Kidney tubule cell (primary cell): ENCODE measurements around the gene TUBB4A.

Experiments used
- DNase-seq: peaks from one replicate; pipeline ENCODE4 v3.0.0-alpha.2; 2018; ENCODE audit warnings: low spot score

Gene TUBB4A

DNA sequence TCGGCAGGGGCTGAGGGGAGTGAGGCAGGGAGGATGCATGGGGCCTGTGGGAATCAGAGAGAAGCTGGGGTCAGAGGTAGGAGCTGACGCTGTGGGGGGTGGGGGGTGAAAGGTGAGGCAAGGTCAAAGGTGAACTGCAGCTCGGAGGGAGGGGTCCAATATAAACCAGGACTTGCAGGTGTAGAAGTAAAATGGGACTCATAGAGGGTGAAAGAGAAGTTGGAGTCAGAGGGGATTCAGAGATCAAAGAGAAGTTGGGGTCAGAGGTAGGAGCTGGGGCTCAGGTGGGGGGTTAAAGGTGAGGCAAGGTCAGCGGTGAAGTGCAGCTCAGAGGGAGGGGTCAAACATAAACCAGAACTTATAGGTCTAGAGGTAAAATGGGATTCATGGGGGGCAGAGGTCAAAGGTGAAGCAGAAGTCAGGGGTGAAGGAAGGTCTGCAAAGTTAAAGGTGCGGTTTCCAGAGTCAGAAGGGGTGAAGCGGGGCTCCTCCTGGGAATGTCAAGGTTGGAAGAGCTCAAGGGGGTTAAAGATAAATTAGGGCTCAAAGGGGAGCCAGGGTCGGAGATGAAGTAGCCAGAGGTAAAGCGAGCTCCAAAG, 7.6 kb downstream of the TUBB4A start:
- DNase-seq: no peak

DNA sequence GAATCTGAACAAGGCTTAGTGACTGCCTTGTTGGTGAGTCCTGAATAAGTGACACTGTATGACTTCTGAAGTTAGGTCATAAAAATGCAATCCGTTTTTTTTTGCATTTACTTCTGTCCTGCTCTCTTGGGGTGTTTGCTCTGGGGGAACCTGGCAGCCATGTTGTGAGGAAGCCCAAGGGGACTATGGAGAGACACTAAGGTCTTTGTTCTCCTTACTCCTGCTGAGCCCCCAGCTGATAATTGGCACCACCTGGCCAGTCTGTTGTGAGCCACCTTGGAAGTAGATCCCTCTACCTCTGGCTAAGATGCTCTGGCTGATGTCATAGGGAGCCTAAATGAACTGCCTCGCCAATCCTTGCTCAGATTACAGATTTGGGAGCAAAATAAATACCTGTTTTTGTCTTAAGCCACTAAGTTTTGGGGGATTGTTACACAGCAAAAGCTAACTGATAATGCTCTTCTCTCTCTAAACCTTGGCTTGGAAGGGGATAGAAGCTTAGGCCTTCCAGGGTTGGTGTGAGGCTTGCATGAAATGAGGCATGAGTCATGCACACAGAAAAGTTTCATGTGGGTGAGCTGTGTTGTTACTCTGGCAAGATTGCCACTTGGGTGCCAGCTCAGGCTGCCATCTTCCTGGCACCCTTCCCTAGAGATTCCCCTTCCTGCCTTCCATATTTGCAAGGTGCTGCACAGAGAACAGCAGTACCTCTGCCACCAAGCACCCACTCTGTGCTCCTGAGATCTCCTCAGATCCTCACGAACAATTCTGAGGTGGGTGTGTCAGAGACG, 10.1 kb downstream of the TUBB4A start:
- no peak for DNase-seq

DNA sequence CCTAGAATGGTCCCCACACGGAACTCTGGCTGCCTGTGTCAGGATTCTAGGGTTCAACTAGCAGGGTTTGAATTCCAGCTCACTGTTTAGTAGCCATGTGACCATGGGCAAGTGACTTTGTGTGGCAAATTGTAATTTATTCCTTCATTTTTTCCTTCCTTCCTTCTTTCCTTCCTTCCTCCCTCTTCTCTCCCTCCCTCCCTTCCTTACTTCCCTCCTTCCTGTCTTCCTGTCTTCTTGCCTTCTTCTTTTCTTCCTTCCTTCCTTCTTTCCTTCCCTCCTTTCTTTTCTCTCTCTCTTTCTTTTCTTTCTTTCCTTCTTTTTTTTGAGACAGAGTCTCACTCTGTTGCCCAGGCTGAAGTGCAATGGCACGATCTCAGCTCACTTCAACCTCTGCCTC, 12.0 kb downstream of the TUBB4A start:
- no peak for DNase-seq

DNA sequence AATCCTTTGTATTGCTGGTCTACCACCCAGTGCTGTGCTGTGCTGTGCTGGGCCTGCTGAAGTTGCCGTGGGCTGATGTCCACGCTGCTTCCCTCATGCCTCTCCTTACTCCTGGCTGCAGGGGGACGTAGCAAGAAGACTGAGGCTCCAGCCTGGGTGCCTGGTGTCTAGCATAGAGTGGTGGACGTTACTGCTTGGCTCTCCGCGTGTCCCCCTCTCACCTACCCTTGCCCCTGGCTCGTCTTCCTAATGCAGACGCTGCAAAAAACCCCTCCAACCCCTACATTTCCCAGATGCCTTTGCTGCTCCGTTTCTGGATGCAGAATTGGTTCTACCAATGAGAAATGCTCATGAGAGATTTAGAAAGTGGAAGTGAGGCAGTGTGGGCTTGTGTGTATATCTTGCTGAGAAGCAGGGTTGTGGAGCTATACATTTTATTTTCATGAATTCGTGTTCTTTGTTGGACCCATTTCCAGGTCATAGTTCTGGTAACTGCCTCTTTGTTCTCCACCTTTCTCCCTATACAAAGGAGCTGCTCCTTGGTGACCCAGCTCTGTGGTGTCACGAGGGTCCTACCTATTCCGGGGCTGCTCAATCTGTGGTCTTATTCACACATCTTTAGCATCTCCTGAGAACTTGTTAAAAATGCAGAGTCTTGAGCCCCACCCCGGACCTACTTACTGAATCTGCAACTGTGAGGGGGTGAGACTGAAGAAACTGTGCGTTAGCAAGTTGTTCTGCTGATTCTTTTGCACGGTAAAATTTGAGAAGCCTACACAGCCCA, 12.6 kb downstream of the TUBB4A start:
- no peak for DNase-seq

DNA sequence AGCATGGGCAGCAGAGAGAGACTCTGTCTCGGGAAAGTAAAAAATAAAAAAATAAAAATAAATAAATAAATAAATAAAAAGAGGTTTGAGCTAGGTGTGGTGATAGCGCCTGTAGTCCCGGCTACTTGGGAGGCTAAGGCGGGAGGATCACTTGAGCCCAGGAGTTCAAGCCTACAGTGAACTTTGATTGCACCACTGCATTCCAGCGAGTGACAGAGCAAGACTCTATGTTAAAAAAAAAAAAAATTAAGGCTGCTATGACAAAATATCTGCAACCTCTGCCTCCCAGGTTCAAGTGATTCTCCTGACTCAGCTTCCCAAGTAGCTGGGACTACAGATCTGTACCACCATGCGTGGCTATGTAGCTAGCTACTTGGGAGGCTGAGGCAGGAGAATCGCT, 17.3 kb downstream of the TUBB4A start:
- DNase-seq: no peak

DNA sequence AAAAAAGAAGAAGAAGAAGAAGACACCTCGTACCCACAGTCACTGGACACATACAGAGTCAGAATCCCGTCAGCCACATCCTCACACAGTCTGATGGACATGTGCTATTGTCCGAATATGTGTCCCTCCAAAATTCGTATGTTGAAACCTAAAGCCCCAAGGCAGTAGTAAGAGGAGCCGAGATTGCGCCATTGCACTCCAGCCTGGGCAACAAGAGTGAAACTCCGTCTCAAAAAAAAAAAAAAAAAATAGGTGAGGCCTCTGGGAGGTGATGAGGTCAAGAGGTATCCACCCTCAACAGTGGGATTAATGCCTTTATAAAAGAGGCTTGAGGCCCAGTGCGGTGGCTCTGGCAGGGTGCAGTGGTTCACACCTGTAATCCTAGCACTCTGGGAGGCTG, 17.9 kb downstream of the TUBB4A start:
- no peak for DNase-seq

DNA sequence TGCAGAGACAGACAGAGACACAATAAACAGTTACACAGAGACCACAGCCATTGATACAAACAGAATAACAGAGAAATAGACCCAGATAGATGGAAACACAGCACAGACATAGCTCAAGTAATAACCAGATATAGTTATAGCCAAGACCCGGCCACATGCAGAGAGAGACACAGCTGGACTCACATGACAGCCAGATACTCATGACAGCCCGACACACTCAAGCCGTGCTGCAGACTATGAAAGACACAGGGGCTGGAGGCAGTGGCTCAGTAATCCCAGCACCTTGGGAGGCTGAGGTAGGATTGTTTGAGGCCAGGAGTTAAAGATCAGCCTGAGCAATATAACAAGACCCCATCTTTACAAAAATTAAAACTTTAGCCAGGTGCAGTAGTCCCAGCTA, 18.9 kb downstream of the TUBB4A start:
- DNase-seq: no peak

DNA sequence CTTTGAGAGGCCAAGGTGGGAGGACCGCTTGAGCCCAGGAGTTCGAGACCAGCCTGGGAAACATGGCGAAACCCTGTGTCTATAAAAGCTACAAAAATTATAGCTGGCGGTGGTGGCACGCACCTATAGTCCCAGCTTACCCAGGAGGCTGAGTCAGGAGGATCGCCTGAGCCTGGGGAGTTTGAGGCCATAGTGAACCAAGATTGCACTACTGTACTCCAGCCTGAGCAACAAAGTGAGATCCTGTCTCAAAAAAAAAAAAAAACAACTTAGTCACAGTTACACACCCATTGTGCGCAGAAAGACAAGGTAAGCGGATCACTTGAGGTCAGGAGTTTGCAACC, 19.8 kb downstream of the TUBB4A start:
- DNase-seq: no peak

DNA sequence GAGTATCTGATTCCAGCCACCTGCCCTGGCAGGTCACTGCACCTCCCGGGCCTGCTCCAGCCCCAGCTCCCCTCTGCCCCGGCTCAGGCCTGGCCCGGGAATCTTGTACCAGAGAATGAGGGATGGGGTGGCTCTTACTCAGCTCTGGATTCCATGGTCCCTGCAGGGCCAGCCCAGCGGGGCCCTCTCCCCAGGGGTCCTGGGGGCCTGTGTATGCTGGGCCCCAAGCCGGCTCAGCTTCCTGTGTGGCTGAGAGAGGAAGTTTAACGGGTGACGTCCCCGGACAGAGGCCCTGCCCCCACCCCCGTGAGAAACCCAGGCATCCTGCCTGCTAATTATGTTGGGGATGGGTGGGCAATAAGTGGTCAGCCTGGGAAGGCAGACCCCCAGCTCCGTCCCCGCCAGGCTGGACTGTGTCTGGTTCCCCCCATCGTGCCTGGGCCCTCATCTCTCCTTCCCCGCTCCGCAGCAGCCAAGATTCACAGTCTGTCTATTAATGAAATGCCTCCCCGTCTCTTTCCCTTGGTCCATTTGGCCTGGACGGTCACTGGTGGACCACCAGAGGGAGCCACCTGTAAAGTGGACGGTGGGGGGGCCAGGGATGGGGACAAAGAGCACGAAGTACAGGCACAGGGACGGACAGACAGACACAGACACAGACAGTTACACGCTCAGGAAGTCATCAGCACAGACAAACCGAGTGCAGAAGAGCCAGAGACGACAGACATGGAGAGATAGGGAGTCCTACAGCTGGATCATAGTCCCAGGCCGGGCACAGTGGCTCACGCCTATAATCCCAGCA, 20.4 kb downstream of the TUBB4A start, which contains the start of gene DENND1C:
Gene DENND1C, minus strand, starts transcription at position 247 of the 802 bp plus-strand sequence. Its CDS starts 92 bp downstream, at position 155.
- peak; percentile 19 for DNase-seq

DNA sequence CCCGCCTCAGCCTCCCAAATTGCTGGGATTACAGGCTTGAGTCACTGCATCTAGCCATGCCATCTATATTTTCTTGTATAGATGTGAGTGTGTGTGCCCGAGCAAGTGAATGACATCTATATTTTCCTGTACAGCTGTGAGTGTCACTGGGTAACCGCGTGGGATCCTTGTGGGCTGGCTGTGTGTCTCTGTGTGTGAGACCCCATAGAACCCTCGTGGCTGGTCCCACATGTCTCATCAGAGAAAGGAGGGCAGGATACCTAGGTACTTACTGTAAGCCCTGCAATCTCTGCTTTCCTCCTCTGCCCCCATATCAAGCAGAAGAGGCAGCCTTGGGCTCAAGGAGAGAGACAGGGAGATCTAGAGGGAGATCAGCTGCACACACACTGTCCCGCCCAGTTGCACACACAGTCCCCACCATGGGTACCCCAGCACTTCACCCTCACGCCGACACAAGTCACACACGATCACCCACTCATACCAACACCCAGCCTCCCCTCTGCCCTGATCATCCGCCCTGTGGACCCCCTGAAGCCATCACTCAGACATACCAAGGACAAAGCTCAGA, 21.2 kb downstream of the TUBB4A start:
- no peak for DNase-seq

DNA sequence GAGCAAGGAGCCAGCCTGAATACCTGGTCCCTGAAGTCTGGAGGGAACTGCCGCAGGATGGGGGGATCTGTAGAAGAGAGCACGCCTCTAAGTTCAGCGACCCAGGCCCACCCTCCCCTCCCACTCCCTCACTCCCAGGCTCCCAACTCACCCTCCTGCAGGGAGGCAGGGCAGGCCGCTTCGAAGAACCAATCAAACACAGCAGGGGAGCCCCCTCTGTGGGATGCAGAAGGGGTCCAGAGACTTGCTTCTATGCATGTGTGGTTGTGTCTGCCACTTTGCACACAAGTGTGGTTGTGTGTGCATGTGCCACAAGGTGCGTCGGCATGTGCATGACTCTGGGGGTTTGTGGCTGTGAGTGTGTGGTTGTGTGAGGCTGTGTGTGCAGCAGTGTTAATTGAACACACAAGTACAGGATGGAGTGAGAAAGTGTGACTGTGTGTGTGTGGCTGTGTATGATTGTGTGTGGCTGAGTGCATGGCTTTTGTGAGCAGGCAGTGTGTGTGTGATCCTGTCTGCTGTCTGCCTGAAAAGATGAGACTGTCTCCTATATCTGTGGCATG, 22.2 kb downstream of the TUBB4A start:
- DNase-seq: no peak

DNA sequence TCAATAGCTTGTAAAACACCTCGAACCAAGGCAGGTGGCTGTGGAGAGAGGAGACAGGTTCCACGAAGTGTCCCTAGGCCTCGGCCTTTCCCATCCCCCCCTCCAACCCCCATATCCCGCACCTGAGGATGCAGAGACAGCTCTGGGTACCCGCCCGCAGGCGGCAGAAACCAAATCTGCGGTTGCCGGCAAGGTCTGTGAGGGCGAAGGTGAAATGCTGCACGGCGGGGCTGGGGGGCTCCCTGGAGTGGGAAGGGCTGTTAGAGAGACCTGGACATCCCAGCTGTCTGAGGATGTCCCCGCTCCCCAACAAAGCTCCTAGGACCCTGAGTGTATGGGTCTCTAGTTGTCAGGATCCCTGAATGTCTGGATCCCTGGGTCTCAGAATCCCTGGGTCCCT, 23.3 kb downstream of the TUBB4A start:
- DNase-seq: no peak

DNA sequence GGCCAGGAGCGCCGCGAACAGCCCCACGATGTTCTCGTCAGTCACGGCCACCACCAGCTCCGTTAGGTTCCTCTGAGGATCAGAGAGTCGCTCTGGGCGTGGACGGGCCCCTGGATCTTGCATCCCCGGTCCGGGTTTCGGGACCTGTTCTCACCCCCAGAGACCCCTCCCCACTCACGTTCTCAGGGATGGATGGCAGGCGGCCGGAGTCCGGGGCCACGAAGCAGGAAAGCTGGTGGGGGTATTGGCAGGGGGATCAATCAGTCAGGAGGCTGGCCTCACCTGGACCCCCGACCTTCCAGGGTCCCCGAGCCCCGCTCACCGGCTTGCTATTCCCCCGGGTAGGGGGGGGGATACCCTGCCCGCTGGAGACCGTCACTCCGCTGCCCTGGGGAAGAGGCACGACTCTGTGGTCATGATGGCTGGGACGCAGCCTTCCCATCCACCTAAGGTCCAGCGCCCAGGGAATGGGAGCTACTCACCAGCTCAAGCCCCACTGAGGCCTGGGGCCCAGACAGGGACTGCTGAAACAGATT, 25.1 kb downstream of the TUBB4A start:
- no peak for DNase-seq

DNA sequence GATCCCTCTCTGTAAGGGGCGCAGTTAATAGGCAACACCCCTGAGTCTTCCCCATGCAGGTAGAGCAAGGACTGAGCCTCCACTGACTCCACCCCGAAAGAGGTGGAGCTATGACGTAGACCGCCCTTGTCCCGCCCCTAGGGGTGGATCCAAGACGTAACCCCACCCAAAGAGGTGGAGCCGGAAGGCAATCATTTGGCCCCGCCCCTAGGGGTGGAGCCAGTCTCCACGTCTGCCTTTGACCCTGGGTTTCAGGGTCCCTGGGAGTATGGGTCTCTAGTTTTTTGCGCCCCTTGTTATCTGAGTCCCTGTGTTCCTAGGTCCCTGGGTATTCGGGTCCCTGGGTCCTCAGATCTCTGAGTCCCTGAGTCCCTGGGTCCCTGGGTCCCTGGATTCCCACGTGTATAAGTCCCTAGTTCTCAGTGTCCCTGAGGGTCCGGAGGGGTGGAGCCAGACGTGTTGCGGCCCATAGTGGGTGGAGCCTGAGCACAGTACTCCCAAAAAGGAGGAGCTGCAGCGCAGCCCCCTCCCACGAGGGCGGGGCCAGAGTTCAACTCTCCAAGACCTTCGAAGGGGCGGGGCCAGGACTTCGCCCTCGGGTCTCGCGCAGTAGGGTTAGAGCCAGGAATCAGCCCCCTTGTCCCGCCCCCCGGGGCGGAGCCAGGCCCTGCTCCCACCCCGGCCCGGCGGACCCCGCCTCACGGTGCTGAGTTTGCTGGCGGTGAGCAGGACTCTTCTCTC, 25.8 kb downstream of the TUBB4A start:
- peak; percentile 82 for DNase-seq

DNA sequence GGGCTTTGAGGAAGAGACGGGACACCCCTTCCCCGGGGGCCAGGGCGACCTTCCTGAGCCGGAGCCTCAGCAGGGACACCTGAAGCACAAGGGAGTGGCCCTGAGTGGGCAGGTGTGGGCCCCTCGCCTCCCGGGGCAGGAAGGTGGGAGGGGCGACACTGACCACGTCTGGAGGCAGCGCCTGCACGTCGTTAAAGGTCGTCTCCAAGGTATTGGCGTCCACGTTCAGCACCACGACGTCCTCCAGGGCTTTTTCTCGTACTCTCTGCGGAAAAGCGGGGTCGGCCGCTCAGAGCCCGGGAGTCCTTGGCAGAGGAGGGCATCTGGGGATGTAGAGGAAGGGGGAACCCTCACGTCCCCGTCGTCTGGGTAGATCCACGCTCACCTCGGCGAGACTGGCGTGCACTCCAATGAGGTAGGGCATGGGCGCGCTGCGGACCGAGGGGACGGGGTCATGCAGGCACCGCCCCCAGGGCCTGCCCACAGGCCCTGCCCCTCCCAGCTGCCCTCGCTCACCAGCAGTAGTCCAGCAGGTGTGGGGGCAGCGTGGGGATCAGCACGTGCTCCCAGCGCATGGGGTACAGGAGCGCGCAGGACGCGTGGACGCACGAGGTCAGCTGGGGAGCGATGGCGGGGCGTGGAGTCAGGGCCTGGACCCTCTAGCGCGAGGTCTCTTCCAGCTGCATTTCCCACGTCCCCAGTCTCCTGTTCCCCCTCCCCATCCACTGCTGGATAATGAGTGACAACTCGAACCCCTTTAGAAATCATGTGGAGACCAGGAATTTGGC, 26.6 kb downstream of the TUBB4A start:
- DNase-seq: no peak

DNA sequence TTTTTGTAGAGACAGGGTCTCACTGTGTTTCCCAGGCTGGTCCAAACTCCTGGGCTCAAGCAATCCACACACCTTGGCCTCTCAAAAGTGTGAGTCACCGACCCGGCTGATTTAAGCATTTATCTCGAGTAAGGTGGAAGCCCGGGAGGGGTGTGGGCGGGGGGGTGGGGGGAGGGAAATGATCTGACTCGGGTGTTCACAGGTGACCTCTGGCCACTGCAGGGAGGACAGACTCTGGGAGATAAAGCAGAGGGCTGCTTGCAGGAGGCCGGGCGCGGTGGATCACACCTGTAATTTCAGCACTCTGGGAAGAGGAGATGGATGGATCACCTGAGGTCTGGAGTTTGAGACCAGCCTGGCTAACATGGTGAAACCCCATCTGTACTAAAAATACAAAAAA, 28.5 kb downstream of the TUBB4A start:
- DNase-seq: no peak

DNA sequence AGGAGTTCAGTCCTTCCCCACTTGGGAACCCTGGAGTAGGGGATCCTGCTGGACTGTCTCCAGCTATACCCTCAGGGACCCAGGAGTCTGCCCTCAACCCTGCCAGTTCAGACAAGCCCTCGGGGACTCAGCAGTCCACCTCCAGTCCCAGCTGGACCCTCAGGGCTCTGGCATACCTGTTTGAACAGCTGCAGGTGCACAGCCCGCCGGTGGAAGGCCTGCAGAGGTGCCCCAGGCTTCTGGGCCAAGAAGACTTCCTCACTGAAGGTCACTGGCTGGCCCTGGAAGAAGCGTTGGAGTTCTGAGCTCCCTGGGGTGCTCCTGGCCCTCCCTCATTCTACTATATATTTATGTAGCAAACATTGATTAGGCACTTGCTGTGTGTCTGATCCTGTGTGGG, 29.4 kb downstream of the TUBB4A start:
- no peak for DNase-seq

DNA sequence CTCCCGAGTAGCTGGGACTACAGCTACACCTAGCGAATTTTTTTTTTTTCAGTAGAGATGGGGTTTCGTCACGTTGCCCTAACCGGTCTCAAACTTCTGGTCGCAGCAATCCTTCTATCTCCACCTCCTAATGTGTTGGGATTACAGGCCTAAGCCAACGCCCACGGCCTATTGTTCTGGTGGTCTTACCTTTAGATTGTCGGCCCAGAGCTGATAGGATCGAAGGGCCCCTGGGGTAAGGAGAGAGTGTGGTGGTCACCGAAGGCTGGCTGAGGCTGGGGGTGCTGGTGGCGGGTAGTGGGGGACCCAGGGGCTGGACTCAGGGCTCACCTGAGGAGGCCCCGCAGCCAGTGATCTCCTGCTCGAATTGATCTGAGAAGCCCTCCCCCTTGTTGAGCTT, 31.0 kb downstream of the TUBB4A start:
- no peak for DNase-seq

DNA sequence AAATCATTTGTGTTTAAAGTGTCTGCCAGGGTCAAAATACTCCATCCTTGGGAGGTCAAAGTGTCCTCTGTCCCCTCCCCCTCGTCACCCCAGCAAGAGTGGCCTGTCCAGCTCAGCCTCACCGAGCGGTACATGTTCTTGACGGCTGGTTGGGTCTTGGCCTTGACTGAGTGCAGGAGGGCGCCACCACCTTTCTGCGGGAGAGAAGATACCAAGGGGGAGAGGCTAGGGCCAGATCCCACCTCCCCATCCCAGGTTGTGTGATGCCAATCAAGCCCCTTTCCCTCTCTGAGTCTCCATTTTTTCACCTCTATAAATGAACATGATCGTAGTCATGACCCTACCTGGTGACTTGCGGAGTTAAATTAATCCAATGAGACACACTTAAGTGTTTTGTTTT, 31.9 kb downstream of the TUBB4A start:
- DNase-seq: no peak

DNA sequence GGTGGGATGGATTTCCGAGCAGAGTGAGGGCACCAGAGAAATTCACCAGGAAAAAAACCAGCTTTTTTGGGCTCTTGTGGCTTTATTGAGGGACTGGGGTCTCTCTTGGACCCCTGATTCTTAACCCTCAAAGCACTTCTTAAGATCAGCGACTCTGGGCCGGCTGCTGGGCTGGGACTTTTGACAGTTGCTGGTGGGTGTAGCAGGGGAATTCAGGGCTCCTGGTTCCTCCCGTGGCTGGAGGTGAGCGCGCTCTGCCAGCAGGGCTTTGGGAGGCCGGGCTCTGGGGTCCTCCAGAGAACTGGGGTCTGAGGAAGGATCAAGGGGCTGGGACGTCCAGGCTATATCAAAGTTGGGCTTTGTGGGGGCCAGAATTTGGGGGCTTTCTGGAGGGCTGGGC, 34.7 kb downstream of the TUBB4A start:
- no peak for DNase-seq
